Loucy (cell line): Measurements from ENCODE around the gene FAM83D.

Source experiments
- H2AFZ ChIP-seq: fragments of 200-600 bp; sonication (generic); 2 replicates; pipeline ENCODE4 v1.6.0; 2016; ENCODE audit warnings: antibody characterized with exemption, mild to moderate bottlenecking, low read length, moderate library complexity
- H3F3A ChIP-seq: fragments of 200-600 bp; 2 replicates; pipeline ENCODE4 v1.6.0; 2016; ENCODE audit warnings: antibody characterized with exemption, low read depth, mild to moderate bottlenecking
- H3K27me3 ChIP-seq: fragments of 200-600 bp; sonication (generic); 2 replicates; pipeline ENCODE4 v1.6.1; 2014; ENCODE audit warnings: low read length, mild to moderate bottlenecking; ENCODE audit not compliant: insufficient read depth, poor library complexity, severe bottlenecking
- H3K36me3 ChIP-seq: fragments of 200-600 bp; sonication (generic); 2 replicates; pipeline ENCODE4 v1.6.1; 2016; ENCODE audit warnings: low read length; ENCODE audit not compliant: insufficient read depth
- H3K4me1 ChIP-seq: fragments of 200-600 bp; sonication (generic); 2 replicates; pipeline ENCODE4 v1.5.1; 2014; ENCODE audit warnings: low read length, mild to moderate bottlenecking; ENCODE audit not compliant: insufficient read depth, poor library complexity, severe bottlenecking
- H3K4me2 ChIP-seq: fragments of 200-600 bp; sonication (generic); 2 replicates; pipeline ENCODE4 v1.6.0; 2014; ENCODE audit warnings: antibody characterized with exemption, low read length, low read depth, mild to moderate bottlenecking; ENCODE audit not compliant: poor library complexity, severe bottlenecking
- H3K4me3 ChIP-seq: fragments of 200-600 bp; sonication (generic); 2 replicates; pipeline ENCODE4 v1.5.1; 2014; ENCODE audit warnings: low read length, mild to moderate bottlenecking, mixed read lengths; ENCODE audit not compliant: poor library complexity, severe bottlenecking
- H3K79me2 ChIP-seq: fragments of 200-600 bp; sonication (generic); 2 replicates; pipeline ENCODE4 v1.6.1; 2014; ENCODE audit warnings: low read length; ENCODE audit not compliant: insufficient read depth
- H3K9ac ChIP-seq: fragments of 200-600 bp; sonication (generic); 2 replicates; pipeline ENCODE4 v1.6.0; 2014; ENCODE audit warnings: mild to moderate bottlenecking, low read depth, low read length, moderate library complexity; ENCODE audit not compliant: poor library complexity, severe bottlenecking
- H3K9me2 ChIP-seq: fragments of 200-600 bp; sonication (generic); replicated peaks from 2 replicates; pipeline ENCODE4 v1.6.1; 2016; ENCODE audit warnings: low read depth, low read length, mixed read lengths
- H3K9me3 ChIP-seq: fragments of 200-600 bp; sonication (generic); 2 replicates; pipeline ENCODE4 v1.6.1; 2014; ENCODE audit warnings: mild to moderate bottlenecking, antibody characterized with exemption, low read length, low read depth; ENCODE audit not compliant: insufficient read depth
- H4K20me1 ChIP-seq: fragments of 200-600 bp; sonication (generic); 2 replicates; pipeline ENCODE4 v1.6.0; 2014; ENCODE audit warnings: antibody characterized with exemption, low read length, mild to moderate bottlenecking; ENCODE audit not compliant: insufficient read depth, poor library complexity, severe bottlenecking
- EZH2phosphoT487 ChIP-seq: fragments of 200-600 bp; IDR thresholded peaks from 2 replicates; pipeline ENCODE4 v1.6.1; 2018; ENCODE audit warnings: antibody characterized with exemption, mild to moderate bottlenecking, moderate library complexity, borderline replicate concordance
- TF ChIP-seq, protein P1 (sequence below): fragments of 200-600 bp; sonication (generic); conservative IDR thresholded peaks from 2 replicates; pipeline ENCODE4 v1.5.1; 2014; ENCODE audit warnings: mild to moderate bottlenecking, antibody characterized with exemption, low read length

FAM83D gene

DNA sequence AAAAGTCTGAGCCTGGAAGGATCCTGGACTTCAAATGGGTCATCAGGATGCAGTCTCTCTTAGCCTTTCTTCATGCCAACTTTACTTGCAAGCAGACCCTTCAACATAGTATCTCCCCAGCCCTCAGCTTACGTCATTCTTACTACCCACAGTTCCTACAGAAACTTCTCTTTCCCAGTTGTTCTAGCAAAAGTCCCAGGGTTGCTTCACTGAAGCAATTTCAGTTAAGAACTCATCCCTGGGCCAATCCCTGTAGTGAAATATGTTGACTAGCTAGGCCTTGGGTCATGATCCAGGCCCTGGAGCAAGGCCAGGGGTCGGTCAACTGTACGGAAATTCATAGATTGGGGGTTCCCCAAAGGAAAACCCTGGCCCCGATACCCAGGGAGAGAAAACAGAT is 8.6 kb upstream of the FAM83D start:
- H3K4me1 ChIP-seq = no peaks in the 10 kb centered on the region
- H3K36me3 ChIP-seq = peaks cover 19% of the 10 kb centered on the region; the same call in 1 of the 2 replicates
- H3K9me3 ChIP-seq = no peaks in the 10 kb centered on the region
- H2AFZ ChIP-seq = no peak overlapping the region
- TF ChIP-seq, protein P1, sequence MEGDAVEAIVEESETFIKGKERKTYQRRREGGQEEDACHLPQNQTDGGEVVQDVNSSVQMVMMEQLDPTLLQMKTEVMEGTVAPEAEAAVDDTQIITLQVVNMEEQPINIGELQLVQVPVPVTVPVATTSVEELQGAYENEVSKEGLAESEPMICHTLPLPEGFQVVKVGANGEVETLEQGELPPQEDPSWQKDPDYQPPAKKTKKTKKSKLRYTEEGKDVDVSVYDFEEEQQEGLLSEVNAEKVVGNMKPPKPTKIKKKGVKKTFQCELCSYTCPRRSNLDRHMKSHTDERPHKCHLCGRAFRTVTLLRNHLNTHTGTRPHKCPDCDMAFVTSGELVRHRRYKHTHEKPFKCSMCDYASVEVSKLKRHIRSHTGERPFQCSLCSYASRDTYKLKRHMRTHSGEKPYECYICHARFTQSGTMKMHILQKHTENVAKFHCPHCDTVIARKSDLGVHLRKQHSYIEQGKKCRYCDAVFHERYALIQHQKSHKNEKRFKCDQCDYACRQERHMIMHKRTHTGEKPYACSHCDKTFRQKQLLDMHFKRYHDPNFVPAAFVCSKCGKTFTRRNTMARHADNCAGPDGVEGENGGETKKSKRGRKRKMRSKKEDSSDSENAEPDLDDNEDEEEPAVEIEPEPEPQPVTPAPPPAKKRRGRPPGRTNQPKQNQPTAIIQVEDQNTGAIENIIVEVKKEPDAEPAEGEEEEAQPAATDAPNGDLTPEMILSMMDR = no peak
- TF ChIP-seq EZH2phosphoT487 = no peak
- no peaks in the 10 kb centered on the region for H3K79me2 ChIP-seq
- no peaks in the 10 kb centered on the region for H4K20me1 ChIP-seq
- H3K9me2 ChIP-seq = no peaks in the 10 kb centered on the region
- no peaks in the 10 kb centered on the region for H3K27me3 ChIP-seq
- no peak overlapping the region for H3K4me2 ChIP-seq
- H3F3A ChIP-seq = no peaks in the 10 kb centered on the region
- no peak overlapping the region for H3K4me3 ChIP-seq
- no peak overlapping the region for H3K9ac ChIP-seq

DNA sequence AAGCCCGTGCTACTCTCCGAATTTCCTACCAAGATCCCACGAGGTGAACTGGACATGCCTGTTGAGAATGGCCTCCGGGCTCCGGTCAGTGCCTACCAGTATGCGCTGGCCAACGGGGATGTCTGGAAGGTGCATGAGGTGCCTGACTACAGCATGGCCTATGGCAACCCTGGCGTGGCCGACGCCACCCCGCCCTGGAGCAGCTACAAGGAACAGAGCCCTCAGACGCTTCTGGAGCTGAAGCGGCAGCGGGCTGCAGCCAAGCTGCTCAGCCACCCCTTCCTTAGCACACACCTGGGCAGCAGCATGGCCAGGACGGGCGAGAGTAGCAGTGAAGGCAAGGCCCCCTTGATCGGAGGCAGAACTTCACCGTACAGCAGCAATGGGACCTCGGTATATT is 8.0 kb upstream of the FAM83D start:
- no peak overlapping the region for H3K4me2 ChIP-seq
- H3K9ac ChIP-seq = no peak overlapping the region
- H3K4me1 ChIP-seq = no peaks in the 10 kb centered on the region
- TF ChIP-seq EZH2phosphoT487 = no peak
- TF ChIP-seq, protein P1 = no peak
- H3K4me3 ChIP-seq = no peak overlapping the region
- H3K27me3 ChIP-seq = no peaks in the 10 kb centered on the region
- no peaks in the 10 kb centered on the region for H3F3A ChIP-seq
- H2AFZ ChIP-seq = no peak overlapping the region
- H3K36me3 ChIP-seq = peaks cover 19% of the 10 kb centered on the region; the same call in 1 of the 2 replicates
- H4K20me1 ChIP-seq = no peaks in the 10 kb centered on the region
- no peaks in the 10 kb centered on the region for H3K79me2 ChIP-seq
- H3K9me2 ChIP-seq = no peaks in the 10 kb centered on the region
- H3K9me3 ChIP-seq = no peaks in the 10 kb centered on the region

DNA sequence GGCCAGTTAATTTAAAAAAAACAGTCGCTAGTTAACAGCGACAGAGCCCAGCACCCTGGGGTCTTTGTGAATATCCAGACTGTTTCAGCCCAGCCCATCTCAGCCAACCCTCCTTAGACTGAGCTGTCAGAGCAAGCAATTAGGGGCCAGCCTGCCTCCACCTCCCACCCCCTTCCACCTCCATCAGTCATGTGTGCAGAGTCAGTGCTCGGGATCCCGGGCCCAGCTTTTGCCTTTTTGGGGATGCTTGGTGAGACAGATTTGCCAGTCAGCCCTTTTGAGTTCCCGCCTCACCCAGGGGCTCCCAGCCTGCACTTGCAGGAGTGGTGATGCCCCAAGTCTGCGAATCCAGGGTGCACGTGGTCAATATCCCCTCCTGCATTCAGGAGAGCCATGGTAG is 6.5 kb upstream of the FAM83D start:
- Histone ChIP-seq H3K9me3 (no peaks in the 10 kb centered on the region), H3K4me3 (no peak overlapping the region), H4K20me1 (no peaks in the 10 kb centered on the region), H3F3A (no peaks in the 10 kb centered on the region), H3K36me3 (peaks cover 15% of the 10 kb centered on the region; the same call in 1 of the 2 replicates), H2AFZ (no peak overlapping the region), H3K27me3 (no peaks in the 10 kb centered on the region), H3K9me2 (no peaks in the 10 kb centered on the region), H3K79me2 (no peaks in the 10 kb centered on the region), H3K4me1 (no peaks in the 10 kb centered on the region), H3K4me2 (no peak overlapping the region), H3K9ac (no peak overlapping the region)
- no peak for TF ChIP-seq EZH2phosphoT487
- TF ChIP-seq, protein P1 = no peak
